ENCODE data around the gene PTCRA. TPM values are rescaled to one million over a fixed set of nuclear protein-coding genes. Genes with fewer than 3 reads are reported as not detected.
A peak's percentile ranks its signal among the peaks of the same experiment; 100 is the strongest.

Gene PTCRA
- polyA plus RNA-seq, 3 donors: 0.27 to 0.83 (median 0.55) TPM

GRCh38 chr6:42958125-42958524 lies 42.3 kb downstream of the PTCRA start:
- Histone ChIP-seq H3K4me1 (ENCODE audit: control insufficient read depth in 1 of 2, insufficient read depth in 2 of 2, low read length in 2 of 2) (peaks cover 12 to 15% of the 10 kb centered on the region in 2 donors), H3K79me2 (ENCODE audit: insufficient read depth, low read length) (no peaks in the 10 kb centered on the region), H3K4me3 (replicated peaks in 1 of 3; ENCODE audit: low read depth in 2 of 3, low read length in 3 of 3) (no peak overlapping the region), H3K4me2 (replicated peaks; ENCODE audit: extremely low read depth, low read length, poor library complexity, severe bottlenecking) (no peak overlapping the region), H3K36me3 (replicated peaks in 1 of 2; ENCODE audit: control insufficient read depth in 1 of 2, insufficient read depth in 2 of 2, low read length in 2 of 2) (peaks cover 6 to 11% of the 10 kb centered on the region in 2 donors), H3K9me3 (replicated peaks in 1 of 2; ENCODE audit: control insufficient read depth in 1 of 2, insufficient read depth in 1 of 2, low read length in 2 of 2) (peaks cover 0 to 4% of the 10 kb centered on the region in 2 donors), H4K20me1 (ENCODE audit: insufficient read depth, low read length) (no peaks in the 10 kb centered on the region), H3K27me3 (ENCODE audit: control insufficient read depth in 2 of 2, insufficient read depth in 2 of 2, low read length in 2 of 2) (peaks cover 7 to 26% of the 10 kb centered on the region in 2 donors), H3K27ac (ENCODE audit: low read depth in 1 of 2, low read length in 2 of 2) (no peak overlapping the region), H2AFZ (ENCODE audit: insufficient read depth, low read depth, low read length, poor library complexity, severe bottlenecking) (no peak overlapping the region), H3K9ac (ENCODE audit: insufficient read depth, low read length, poor library complexity, severe bottlenecking) (no peak overlapping the region)
- no peak for DNase-seq
- WGBS (ENCODE audit: insufficient coverage): no CpG with 5 or more reads among the region's 8 CpGs
- Mint-ChIP-seq H3K9me3 (peaks cover 0 to 8% (median 0%) of the 10 kb centered on the region in 7 donors), H3K4me3 (no peak overlapping the region), H3K27me3 (ENCODE audit: low read depth in 3 of 3) (peaks cover 27 to 31% (median 30%) of the 10 kb centered on the region in 3 donors), H3K36me3 (peaks cover 23 to 34% of the 10 kb centered on the region in 2 donors), H3K4me1 (peaks cover 19% of the 10 kb centered on the region), H3K27ac (no peak overlapping the region)
- intact Hi-C loops (cut with micrococcal nuclease): no loop called here
- no peak for TF ChIP-seq CTCF (IDR thresholded peaks at IDR 0.05)

- no peak overlapping the region for H3K27ac Mint-ChIP-seq
- 53% methylated on average over 8 of the region's 13 CpGs for WGBS (ENCODE audit: insufficient coverage)
These were observed 44.0 kb downstream of the PTCRA start for GRCh38 chr6:42959917-42960242.

More at GRCh38 chr6:42959917-42960242, 44.0 kb downstream of the PTCRA start:
- H2AFZ ChIP-seq (ENCODE audit: insufficient read depth, low read depth, low read length, poor library complexity, severe bottlenecking): peak overlapping the region; percentile 62
- H3K4me3 ChIP-seq (replicated peaks in 1 of 3; ENCODE audit: low read depth in 2 of 3, low read length in 3 of 3): peak overlapping the region in 1 of 3 experiments; percentile 65
- H3K4me1 ChIP-seq (ENCODE audit: control insufficient read depth in 1 of 2, insufficient read depth in 2 of 2, low read length in 2 of 2): peaks cover 12 to 15% of the 10 kb centered on the region in 2 donors
- Mint-ChIP-seq H3K27me3 (ENCODE audit: low read depth in 3 of 3) (peaks cover 27 to 31% (median 30%) of the 10 kb centered on the region in 3 donors), H3K4me1 (peaks cover 19% of the 10 kb centered on the region), H3K36me3 (peaks cover 33 to 49% of the 10 kb centered on the region in 2 donors), H3K9me3 (peaks cover 0 to 8% (median 0%) of the 10 kb centered on the region in 7 donors), H3K4me3 (peak overlapping the region; percentile 66 to 91)
- peaks cover 0 to 4% of the 10 kb centered on the region in 2 donors for H3K9me3 ChIP-seq (replicated peaks in 1 of 2; ENCODE audit: control insufficient read depth in 1 of 2, insufficient read depth in 1 of 2, low read length in 2 of 2)
- H4K20me1 ChIP-seq (ENCODE audit: insufficient read depth, low read length): no peaks in the 10 kb centered on the region
- intact Hi-C loops (cut with micrococcal nuclease): no loop called here
- H3K27ac ChIP-seq (ENCODE audit: low read depth in 1 of 2, low read length in 2 of 2): no peak overlapping the region
- H3K36me3 ChIP-seq (replicated peaks in 1 of 2; ENCODE audit: control insufficient read depth in 1 of 2, insufficient read depth in 2 of 2, low read length in 2 of 2): peaks cover 22% of the 10 kb centered on the region in 2 donors
- no peaks in the 10 kb centered on the region for H3K79me2 ChIP-seq (ENCODE audit: insufficient read depth, low read length)
- peak overlapping the region; percentile 62 for H3K9ac ChIP-seq (ENCODE audit: insufficient read depth, low read length, poor library complexity, severe bottlenecking)
- DNase-seq: no peak
- TF ChIP-seq CTCF (IDR thresholded peaks at IDR 0.05): no peak
- H3K27me3 ChIP-seq (ENCODE audit: control insufficient read depth in 2 of 2, insufficient read depth in 2 of 2, low read length in 2 of 2): peaks cover 7 to 26% of the 10 kb centered on the region in 2 donors
- H3K4me2 ChIP-seq (replicated peaks; ENCODE audit: extremely low read depth, low read length, poor library complexity, severe bottlenecking): peak overlapping the region; percentile 77
